GM12801 (cell line): Measurements from ENCODE around the gene UGCG.

ENCODE experiments used
- CTCF ChIP-seq: IDR thresholded peaks from one replicate; pipeline ENCODE4 v1.5.1; 2011; ENCODE audit warnings: control low read depth; ENCODE audit not compliant: insufficient read length; ENCODE audit errors: extremely low read depth

UGCG gene

GRCh38 chr9:111925017-111925770, 28.6 kb downstream of the UGCG start:
- no peak for TF ChIP-seq CTCF

- no peak for TF ChIP-seq CTCF
Measured at GRCh38 chr9:111925784-111926183, 29.2 kb downstream of the UGCG start.

- TF ChIP-seq CTCF, result no peak
Measured at GRCh38 chr9:111926421-111926875, 29.8 kb downstream of the UGCG start.

- no peak for TF ChIP-seq CTCF
Measured at GRCh38 chr9:111928359-111928720, 31.7 kb downstream of the UGCG start.

- no peak for TF ChIP-seq CTCF
Measured at GRCh38 chr9:111934747-111935146, 38.1 kb downstream of the UGCG start.

GRCh38 chr9:111936391-111936790, 39.8 kb downstream of the UGCG start:
- no peak for TF ChIP-seq CTCF

- TF ChIP-seq CTCF, result no peak
Measured at GRCh38 chr9:111937301-111937700, 40.7 kb downstream of the UGCG start.
